Measurements from ENCODE around the gene MEG3. TPM values are rescaled to one million over a fixed set of nuclear protein-coding genes. Genes with fewer than 3 reads are reported as not detected.

MEG3 gene
- total and polyA plus RNA-seq, 2 of the 8 experiments (the other 6 are each of a cell fraction or from before 2014, with no cell fraction given): 0.17 to 1.1 TPM

DNA sequence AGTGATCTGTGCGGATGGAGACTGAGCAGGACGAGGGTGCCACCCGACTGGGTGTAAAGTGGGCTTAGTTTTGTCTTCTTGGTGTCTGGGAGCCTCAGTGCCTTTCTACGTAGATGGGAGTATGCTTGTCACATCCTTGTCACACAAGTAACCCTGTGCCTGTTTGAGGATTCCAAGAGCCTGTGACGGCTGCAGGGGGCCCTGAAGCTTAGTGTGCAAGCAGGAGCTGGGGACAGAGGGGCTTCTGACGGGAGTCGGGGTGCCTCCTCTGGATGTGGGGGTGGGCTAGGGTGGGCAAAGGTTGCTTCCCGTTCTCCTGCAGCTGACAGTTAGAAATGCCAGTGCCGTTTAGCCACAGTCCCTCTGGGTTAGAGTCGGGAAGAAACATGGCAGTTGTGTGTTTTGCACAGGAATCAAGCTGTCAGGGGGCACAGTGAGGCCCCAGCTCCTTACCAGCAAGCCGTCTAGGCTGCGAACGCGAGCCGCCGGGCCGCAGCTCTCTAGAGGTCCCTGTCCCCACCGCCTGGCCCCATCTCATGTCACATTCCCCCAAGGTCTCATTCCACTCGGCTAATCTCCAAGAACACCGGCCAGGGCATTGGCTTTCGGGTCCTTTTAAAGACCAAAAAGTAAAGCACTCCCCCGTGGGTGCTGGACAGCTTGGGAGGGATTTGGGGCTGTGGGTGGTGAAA, 70.6 kb downstream of the MEG3 start:
- FAIRE-seq: no peak
- Histone ChIP-seq H3K9ac (replicated peaks in 1 of 4; ENCODE audit: extremely low read depth in 1 of 4, low read depth in 3 of 4, low read length in 3 of 4) (no peak overlapping the region), H4K91ac (replicated peaks; ENCODE audit: insufficient read length, low read length) (no peak overlapping the region), H3K23ac (ENCODE audit: insufficient read length) (no peak overlapping the region), H2AK5ac (ENCODE audit: low read depth, low read length) (no peak overlapping the region), H2BK12ac (ENCODE audit: low read depth, low read length) (no peak overlapping the region), H3K27ac (ENCODE audit: low read depth, low read length) (no peak overlapping the region), H3K56ac (replicated peaks; ENCODE audit: insufficient read length, low read depth, low read length) (no peak overlapping the region), H3K9me3 (ENCODE audit: insufficient read depth in 2 of 2, low read depth in 1 of 2, low read length in 1 of 2) (peaks cover 0 to 3% of the 10 kb centered on the region in 2 experiments; a peak in 1 of 4 replicates), H2AFZ (ENCODE audit: low read length) (no peak overlapping the region), H3K4ac (replicated peaks; ENCODE audit: insufficient read length, low read depth, low read length) (no peak overlapping the region), H3K79me2 (ENCODE audit: control insufficient read depth in 1 of 2, insufficient read depth in 2 of 2, low read length in 2 of 2) (no peaks in the 10 kb centered on the region), H4K20me1 (replicated peaks in 1 of 2; ENCODE audit: control insufficient read depth in 1 of 2, insufficient read depth in 2 of 2, low read length in 2 of 2) (no peaks in the 10 kb centered on the region), H2BK5ac (ENCODE audit: low read depth, low read length) (no peak overlapping the region), H3K4me3 (ENCODE audit: extremely low read depth in 1 of 4, insufficient read depth in 2 of 4, low read depth in 3 of 4, low read length in 4 of 4) (no peak overlapping the region), H3K79me1 (ENCODE audit: low read depth, low read length) (no peaks in the 10 kb centered on the region), H2BK15ac (ENCODE audit: low read length) (no peak overlapping the region), H3K36me3 (ENCODE audit: control insufficient read depth in 2 of 4, insufficient read depth in 4 of 4, low read length in 3 of 4) (no peaks in the 10 kb centered on the region), H3K23me2 (ENCODE audit: low read depth, low read length) (peaks cover 4% of the 10 kb centered on the region), H2BK120ac (replicated peaks; ENCODE audit: low read depth, low read length) (no peak overlapping the region), H3K14ac (ENCODE audit: insufficient read length) (no peak overlapping the region), H3K18ac (ENCODE audit: extremely low read depth, low read length) (no peak overlapping the region), H3K4me2 (ENCODE audit: insufficient read depth in 1 of 2, low read depth in 2 of 2, low read length in 2 of 2) (no peak overlapping the region), H4K8ac (ENCODE audit: extremely low read depth, insufficient read depth, low read length) (no peak overlapping the region), H3K27me3 (replicated peaks in 1 of 4; ENCODE audit: control insufficient read depth in 3 of 4, extremely low read depth in 1 of 4, insufficient read depth in 3 of 4, low read length in 3 of 4) (peaks cover 0 to 15% (median 4%) of the 10 kb centered on the region in 4 experiments; a peak in 4 of 7 replicates), H4K5ac (ENCODE audit: insufficient read length, low read depth, low read length) (no peak overlapping the region), H3K4me1 (replicated peaks in 1 of 4; ENCODE audit: control insufficient read depth in 3 of 4, insufficient read depth in 4 of 4, low read length in 3 of 4) (peaks cover 5 to 24% (median 8%) of the 10 kb centered on the region in 4 experiments), H2BK20ac (ENCODE audit: low read length) (peak overlapping the region; percentile 72; the same call in 1 of the 2 replicates)
- WGBS, 2 experiments (ENCODE audit: extremely low coverage in 1 of 2, insufficient coverage in 1 of 2, insufficient read length in 1 of 2, insufficient replicate concordance in 2 of 2, low coverage in 1 of 2, low lambda C conversion rate in 2 of 2, missing lambda C conversion rate in 1 of 2): 88% methylated on average over 14 of the region's 22 CpGs; no CpG with 5 or more reads in 1 of the 2 experiments
- ChIA-PET POLR2A (ENCODE audit: partially characterized antibody) (no interaction called here), CTCF (ENCODE audit: partially characterized antibody) (interaction anchor here (0.8 to 1.7 kb wide), 3 partner anchors 31 to 188 kb away, joined by 3 to 6 read pairs (median 4); no protein-coding TSS in a partner anchor)
- peak in 1 of 2 experiments; percentile 43 for DNase-seq (ENCODE audit: low read depth in 1 of 2, low spot score in 2 of 2)
- TF ChIP-seq ZNF274 (IDR thresholded peaks at IDR 0.05; ENCODE audit: borderline replicate concordance, extremely low read depth, low read length): no peak
- no peak for TF ChIP-seq RNF2 (IDR thresholded peaks at IDR 0.05; ENCODE audit: borderline replicate concordance, low read depth, low read length, missing control alignments, poor library complexity, severe bottlenecking)
- TF ChIP-seq, protein P1, sequence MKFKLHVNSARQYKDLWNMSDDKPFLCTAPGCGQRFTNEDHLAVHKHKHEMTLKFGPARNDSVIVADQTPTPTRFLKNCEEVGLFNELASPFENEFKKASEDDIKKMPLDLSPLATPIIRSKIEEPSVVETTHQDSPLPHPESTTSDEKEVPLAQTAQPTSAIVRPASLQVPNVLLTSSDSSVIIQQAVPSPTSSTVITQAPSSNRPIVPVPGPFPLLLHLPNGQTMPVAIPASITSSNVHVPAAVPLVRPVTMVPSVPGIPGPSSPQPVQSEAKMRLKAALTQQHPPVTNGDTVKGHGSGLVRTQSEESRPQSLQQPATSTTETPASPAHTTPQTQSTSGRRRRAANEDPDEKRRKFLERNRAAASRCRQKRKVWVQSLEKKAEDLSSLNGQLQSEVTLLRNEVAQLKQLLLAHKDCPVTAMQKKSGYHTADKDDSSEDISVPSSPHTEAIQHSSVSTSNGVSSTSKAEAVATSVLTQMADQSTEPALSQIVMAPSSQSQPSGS (IDR thresholded peaks at IDR 0.05; ENCODE audit: low read length): no peak
- no peak for TF ChIP-seq EZH2 (IDR thresholded peaks at IDR 0.05; ENCODE audit: low read depth, low read length, severe bottlenecking)
- TF ChIP-seq HDAC6 (IDR thresholded peaks at IDR 0.05; ENCODE audit: low read depth, low read length): no peak
- TF ChIP-seq BRCA1 (IDR thresholded peaks at IDR 0.05; ENCODE audit: low read depth, low read length): no peak
- TF ChIP-seq POLR2A (IDR thresholded peaks at IDR 0.05; ENCODE audit: control extremely low read depth in 1 of 2, low read depth in 2 of 2, low read length in 2 of 2): no peak
- TF ChIP-seq, protein P2, sequence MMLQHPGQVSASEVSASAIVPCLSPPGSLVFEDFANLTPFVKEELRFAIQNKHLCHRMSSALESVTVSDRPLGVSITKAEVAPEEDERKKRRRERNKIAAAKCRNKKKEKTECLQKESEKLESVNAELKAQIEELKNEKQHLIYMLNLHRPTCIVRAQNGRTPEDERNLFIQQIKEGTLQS (IDR thresholded peaks at IDR 0.05; ENCODE audit: insufficient read depth, low read depth, low read length): no peak
- TF ChIP-seq, protein P3, sequence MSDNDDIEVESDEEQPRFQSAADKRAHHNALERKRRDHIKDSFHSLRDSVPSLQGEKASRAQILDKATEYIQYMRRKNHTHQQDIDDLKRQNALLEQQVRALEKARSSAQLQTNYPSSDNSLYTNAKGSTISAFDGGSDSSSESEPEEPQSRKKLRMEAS (IDR thresholded peaks at IDR 0.05): no peak

All from H1 (cell line).